Stimulated activated CD8-positive, alpha-beta memory T cell treated with anti-CD3 and anti-CD28 coated beads, Interleukin-12 subunit alpha, Interleukin-12 subunit beta, amount 100 ng/mL, for 24 hours (primary cell): Measurements from ENCODE around the gene PPP6R2.

Source experiments
- DNase-seq: peaks from one replicate; pipeline ENCODE4 v3.0.0-alpha.2; 2020; ENCODE audit errors: extremely low read depth

PPP6R2 gene

DNA sequence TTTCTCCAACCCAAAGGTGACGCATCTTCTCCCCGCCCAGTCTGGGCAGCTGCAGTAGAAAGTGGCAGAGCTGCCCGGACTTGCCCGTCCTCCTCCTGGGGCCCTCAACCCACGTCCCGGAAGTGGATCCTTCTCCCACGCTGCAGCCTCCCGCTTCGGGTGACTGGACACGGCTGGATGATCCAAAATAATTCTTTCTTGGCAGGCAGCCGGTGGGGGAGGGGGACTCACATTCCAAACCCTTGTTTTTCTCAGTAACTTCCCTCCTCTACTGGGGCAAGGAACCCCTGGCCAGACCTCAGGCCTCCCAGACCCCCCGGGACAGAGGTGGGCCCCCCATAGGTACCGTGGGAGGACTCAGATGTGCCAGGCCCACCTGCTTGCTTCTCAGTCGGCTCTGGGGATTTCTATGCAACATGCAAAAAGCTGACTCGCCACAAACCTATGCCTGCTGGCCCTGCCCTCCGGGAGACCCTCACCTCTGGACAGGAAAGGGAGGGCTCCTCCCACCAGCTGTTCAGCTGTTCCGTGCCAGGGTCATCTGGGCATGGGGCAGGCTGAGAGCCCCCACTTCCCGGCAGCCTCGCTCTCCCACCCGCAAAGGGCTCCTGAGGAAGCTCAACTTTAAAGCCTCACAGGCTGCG is 37.1 kb upstream of the PPP6R2 start:
- DNase-seq: no peak

- no peak for DNase-seq
Observed at GRCh38 chr22:50306753-50307749, 36.1 kb upstream of the PPP6R2 start, which contains the start of gene PLXNB2. TSS of gene PLXNB2 (minus strand) at chr22:50307646. CDS start at chr22:50290584, 17,062 bp downstream.

GRCh38 chr22:50307890-50308596 is 35.1 kb upstream of the PPP6R2 start:
- no peak for DNase-seq

DNA sequence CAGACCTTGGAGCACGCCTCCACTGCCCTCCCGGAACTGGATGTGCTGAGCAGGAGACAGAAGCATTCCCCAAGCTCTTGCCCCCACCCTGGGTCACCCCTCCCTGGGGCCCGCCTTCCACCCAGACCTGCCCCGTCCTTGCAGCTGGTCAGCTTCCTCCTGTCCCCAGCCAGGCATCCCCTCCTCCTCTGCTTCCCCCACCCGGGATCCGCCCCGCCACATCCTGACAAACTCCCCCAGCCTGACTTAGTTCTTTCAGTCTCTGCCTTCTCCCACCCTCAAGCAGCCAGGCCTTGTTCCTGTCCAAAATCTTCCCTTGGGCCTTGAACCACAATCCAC is 34.6 kb upstream of the PPP6R2 start:
- DNase-seq: no peak

DNA sequence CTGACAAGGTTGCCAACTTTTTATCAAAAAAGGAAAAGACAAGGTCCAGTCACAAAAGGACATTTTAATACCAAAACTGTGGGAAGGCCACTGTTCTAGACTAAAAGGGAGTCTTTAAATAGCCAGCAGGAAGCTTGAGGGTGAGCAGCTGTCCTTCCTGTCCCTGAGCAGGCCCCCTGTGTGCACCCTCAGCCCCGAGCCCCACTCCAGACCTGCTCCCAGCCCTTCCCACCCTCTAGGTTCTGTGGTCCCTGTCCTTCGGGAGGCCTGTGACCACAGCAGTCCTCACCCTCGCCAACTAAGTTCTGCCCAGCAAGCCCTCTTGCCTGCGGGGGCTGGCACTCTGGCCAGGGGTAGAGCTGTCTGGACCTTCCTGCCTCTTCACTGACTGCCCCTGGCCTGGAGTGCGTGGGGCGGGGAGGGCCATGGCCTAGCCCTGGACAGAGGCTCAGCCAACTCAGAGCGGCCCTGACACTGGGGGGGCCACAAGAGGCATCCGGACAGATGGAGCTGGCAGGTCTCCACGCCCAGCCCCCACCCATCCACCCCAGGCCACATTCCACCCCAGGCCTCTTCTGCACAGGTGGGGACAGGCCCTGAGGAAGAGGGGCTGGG is 34.0 kb upstream of the PPP6R2 start:
- DNase-seq: no peak

DNA sequence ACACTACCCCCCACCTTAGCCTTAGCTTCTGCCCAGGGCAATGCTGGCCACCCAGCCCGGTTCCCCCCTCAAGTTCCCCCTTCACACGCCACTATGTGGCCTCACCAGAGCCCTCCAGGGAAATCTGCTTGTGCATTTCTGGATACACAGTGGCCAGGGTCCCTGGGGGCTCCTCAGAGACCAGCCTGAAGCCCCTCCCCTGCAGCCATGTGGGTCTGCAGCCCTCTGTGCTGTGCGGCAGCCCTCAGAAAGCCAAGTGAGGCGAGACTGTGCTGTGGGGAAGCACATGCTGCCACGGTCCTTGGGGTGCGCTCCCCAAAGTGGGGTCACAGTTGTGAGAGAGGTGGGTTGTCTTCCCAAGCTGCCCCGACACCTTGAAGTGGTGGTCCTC is 33.5 kb upstream of the PPP6R2 start:
- DNase-seq: no peak

GRCh38 chr22:50310031-50310722 is 33.0 kb upstream of the PPP6R2 start:
- no peak for DNase-seq

GRCh38 chr22:50310949-50311444 is 32.1 kb upstream of the PPP6R2 start:
- no peak for DNase-seq

DNA sequence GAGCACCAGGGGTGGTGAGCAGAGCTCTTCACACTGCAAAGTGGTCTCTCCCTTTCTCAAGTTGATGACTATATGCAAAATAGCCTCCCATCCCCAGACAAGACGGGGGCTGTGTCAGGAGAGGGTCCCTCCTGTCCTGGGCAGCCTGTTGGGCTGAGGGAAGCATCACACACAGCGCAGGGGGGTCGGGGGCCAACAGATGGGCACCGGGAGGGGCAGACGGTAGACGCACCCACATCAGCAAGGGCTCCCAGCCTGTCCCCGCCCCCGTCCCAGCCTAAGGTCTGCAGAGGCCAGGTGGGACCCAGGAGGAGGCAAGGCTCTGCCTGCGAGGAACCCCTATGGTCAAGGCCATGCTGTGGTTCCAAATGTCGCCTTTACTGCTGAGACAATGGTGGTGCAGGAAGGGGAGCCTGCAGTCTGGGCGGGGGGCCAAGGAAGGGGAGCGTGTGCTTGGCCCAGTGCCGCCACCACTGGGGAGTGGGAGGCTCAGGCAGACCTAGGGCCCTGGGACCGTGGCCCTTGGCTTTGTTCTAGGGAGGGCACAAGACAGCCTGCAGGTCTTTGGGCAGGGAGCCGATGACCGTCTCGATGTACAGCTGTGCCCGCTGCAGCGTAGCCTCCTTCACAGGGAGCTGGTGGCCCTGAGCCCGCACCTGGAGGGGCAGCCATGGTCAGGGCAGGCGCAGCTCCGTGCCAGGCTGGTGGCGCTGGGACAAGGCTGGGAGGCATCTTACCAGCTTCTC is 31.3 kb upstream of the PPP6R2 start:
- DNase-seq: no peak

- no peak for DNase-seq
Observed at GRCh38 chr22:50312371-50312770, 30.8 kb upstream of the PPP6R2 start.

DNA sequence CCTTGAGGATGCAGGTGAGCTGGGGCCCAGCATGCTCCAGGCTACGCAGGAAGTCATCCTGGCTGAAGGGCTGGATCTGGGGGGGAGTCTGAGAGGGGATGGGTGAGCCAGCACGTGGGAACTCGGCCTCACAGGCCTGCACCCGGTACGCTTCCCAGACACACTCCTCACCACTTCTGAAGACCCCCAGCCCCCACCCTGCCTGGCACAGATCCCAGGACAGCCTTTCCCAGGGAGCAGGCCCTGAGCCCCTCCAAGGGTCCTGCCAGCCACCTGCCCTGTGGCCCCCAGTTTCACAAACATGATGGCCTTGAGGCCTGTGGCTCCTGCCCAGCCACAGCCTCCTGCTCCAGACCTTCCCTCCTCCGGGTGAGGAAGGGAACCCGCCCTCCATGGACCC is 30.1 kb upstream of the PPP6R2 start:
- DNase-seq: no peak

DNA sequence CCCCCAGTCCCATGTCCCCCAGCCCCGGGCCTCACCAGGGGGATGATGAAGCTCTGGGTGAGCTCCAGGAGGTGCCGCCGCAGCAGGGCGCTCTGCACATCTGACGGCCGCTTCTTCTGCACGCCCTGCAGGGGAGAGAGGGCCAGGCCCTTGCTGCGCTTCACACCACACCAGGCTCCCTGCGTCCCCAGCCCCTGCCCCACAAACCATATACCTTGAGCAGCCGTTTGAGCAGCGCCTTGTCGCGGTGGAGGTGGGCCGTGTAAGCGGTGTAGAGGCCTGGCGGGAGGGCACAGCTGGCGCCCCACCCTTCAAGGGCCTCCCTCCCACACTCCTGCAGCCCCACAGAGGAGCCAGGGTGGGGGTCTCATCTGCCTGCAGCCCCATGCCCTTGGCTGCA is 29.5 kb upstream of the PPP6R2 start:
- DNase-seq: no peak

GRCh38 chr22:50314081-50314454 is 29.1 kb upstream of the PPP6R2 start:
- no peak for DNase-seq

GRCh38 chr22:50314455-50315288 is 28.5 kb upstream of the PPP6R2 start:
- peak; percentile 49 for DNase-seq

GRCh38 chr22:50315289-50316113 is 27.6 kb upstream of the PPP6R2 start:
- no peak for DNase-seq

GRCh38 chr22:50316114-50317065 is 26.7 kb upstream of the PPP6R2 start:
- DNase-seq: no peak

GRCh38 chr22:50317178-50317577 is 25.9 kb upstream of the PPP6R2 start:
- DNase-seq: no peak

DNA sequence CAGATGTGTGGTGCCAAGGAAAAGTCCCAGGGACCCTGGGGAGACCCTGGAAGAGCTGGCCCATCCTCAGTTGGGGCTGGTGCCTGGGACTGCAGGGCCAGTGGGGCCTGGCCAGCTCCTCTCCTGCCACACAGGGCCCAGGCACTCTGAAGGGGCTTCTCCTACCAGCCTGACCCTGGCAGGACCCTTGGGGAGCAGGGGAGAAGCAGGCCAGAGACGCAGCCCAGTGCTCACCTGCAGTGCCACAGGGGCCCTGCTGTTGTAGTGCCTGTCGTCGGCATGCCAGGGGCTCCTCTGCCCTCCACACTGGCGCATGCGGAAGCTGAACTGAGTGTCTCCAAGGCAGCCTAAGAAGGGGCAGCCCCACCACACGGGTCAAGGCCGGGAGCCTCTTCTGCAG is 25.5 kb upstream of the PPP6R2 start:
- no peak for DNase-seq
